ENCODE results near the gene COMMD9. TPM values are rescaled to one million over a fixed set of nuclear protein-coding genes. Genes with fewer than 3 reads are reported as not detected.

COMMD9 gene
- total and polyA plus RNA-seq, 2 experiments from 2014 or later: 42.2 to 85.3 TPM

DNA sequence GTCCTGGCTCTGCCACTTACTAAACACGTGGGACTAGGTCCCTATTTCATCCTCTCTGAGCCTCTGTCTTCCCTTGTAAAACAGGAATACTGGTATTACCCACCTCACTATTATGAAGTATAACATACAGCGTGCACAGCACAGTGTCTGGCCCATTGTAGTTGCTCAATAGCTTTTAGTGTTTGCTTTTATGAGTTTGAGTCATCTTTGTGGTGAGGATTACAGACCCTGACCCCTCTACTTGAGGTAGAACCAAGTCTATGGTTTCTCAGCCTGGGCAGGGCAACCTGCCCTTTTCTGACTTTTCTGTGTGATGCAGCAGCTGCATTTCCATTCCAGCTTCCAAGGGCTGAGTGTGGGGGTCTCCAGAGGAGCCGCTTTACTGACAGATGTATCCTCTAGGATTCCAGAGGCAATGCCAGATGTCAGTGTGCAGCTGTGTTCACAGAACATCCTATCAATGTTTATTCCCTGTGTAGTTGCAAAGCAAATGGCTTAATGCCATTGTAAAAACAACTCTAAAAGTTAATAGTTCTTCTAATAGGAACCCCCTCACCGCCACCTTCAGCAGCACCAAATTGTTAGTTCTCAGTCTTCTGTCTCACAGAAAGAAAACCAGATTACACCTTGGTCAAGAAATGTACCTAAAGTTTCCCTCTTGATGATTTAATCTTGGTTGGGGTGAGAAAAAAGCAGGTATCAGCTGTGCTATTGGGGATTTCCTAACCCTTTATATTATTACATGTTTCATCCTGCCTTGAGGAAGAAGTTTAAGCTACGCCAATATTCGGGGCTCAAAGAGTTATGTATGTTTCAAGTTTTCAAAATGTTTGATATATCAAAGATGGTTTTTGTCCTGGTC is 23.6 kb upstream of the COMMD9 start:
- H3F3A ChIP-seq (ENCODE audit: insufficient read depth): no peaks in the 10 kb centered on the region
- peak; percentile 43 for DNase-seq
- no peak overlapping the region for H3K9ac ChIP-seq
- H3K9me2 ChIP-seq (ENCODE audit: insufficient read depth): no peaks in the 10 kb centered on the region
- H3K4me2 ChIP-seq (ENCODE audit: unreplicated experiment): no peak overlapping the region
- no peaks in the 10 kb centered on the region for H3K9me3 ChIP-seq (ENCODE audit: low read depth)
- H3K4me1 ChIP-seq (ENCODE audit: insufficient read depth): peaks cover 10% of the 10 kb centered on the region; the same call in 1 of the 2 replicates
- in situ Hi-C loops (cut with MboI): no loop called here
- no peak overlapping the region for H2AFZ ChIP-seq
- H4K20me1 ChIP-seq (ENCODE audit: insufficient read depth): no peaks in the 10 kb centered on the region
- 34 to 46% methylated on average over 6 of the region's 6 CpGs for WGBS, 2 experiments (ENCODE audit: low coverage in 1 of 2, low lambda C conversion rate in 2 of 2, missing lambda C conversion rate in 2 of 2)
- no peaks in the 10 kb centered on the region for H3K36me3 ChIP-seq (ENCODE audit: low read depth)
- H3K27ac ChIP-seq: no peak overlapping the region
- no peak overlapping the region for H3K4me3 ChIP-seq
- no peaks in the 10 kb centered on the region for H3K79me2 ChIP-seq (ENCODE audit: insufficient read depth)
- H3K27me3 ChIP-seq (replicated peaks; ENCODE audit: insufficient read depth): peaks cover 40% of the 10 kb centered on the region
- TF ChIP-seq EZH2phosphoT487 (IDR thresholded peaks at IDR 0.05; ENCODE audit: insufficient read depth, low read depth) (no peak), EZH2 (IDR thresholded peaks at IDR 0.05; ENCODE audit: insufficient read depth, poor library complexity, severe bottlenecking) (no peak)

- Histone ChIP-seq H3K36me3 (ENCODE audit: low read depth) (no peaks in the 10 kb centered on the region), H2AFZ (no peak overlapping the region), H4K20me1 (ENCODE audit: insufficient read depth) (no peaks in the 10 kb centered on the region), H3F3A (ENCODE audit: insufficient read depth) (no peaks in the 10 kb centered on the region), H3K27ac (no peak overlapping the region), H3K9me3 (ENCODE audit: low read depth) (no peaks in the 10 kb centered on the region), H3K4me2 (ENCODE audit: unreplicated experiment) (no peak overlapping the region), H3K9ac (no peak overlapping the region), H3K4me1 (ENCODE audit: insufficient read depth) (peaks cover 10% of the 10 kb centered on the region; the same call in 1 of the 2 replicates), H3K79me2 (ENCODE audit: insufficient read depth) (no peaks in the 10 kb centered on the region), H3K4me3 (no peak overlapping the region), H3K27me3 (replicated peaks; ENCODE audit: insufficient read depth) (peaks cover 34% of the 10 kb centered on the region), H3K9me2 (ENCODE audit: insufficient read depth) (no peaks in the 10 kb centered on the region)
- in situ Hi-C loops (cut with MboI): no loop called here
- 77 to 86% methylated on average over 4 of the region's 4 CpGs for WGBS, 2 experiments (ENCODE audit: low coverage in 1 of 2, low lambda C conversion rate in 2 of 2, missing lambda C conversion rate in 2 of 2)
- TF ChIP-seq EZH2 (IDR thresholded peaks at IDR 0.05; ENCODE audit: insufficient read depth, poor library complexity, severe bottlenecking) (no peak), EZH2phosphoT487 (IDR thresholded peaks at IDR 0.05; ENCODE audit: insufficient read depth, low read depth) (no peak)
- peak; percentile 12 for DNase-seq
These were observed 22.8 kb upstream of the COMMD9 start for GRCh38 chr11:36311926-36312595.

- no peaks in the 10 kb centered on the region for H3K9me2 ChIP-seq (ENCODE audit: insufficient read depth)
- H3K27me3 ChIP-seq (replicated peaks; ENCODE audit: insufficient read depth): peaks cover 17% of the 10 kb centered on the region; the same call in 1 of the 2 replicates
- no peak overlapping the region for H3K4me3 ChIP-seq
- WGBS, 2 experiments (ENCODE audit: low coverage in 1 of 2, low lambda C conversion rate in 2 of 2, missing lambda C conversion rate in 2 of 2): 62 to 67% methylated on average over 4 of the region's 4 CpGs
- no peaks in the 10 kb centered on the region for H3K36me3 ChIP-seq (ENCODE audit: low read depth)
- TF ChIP-seq EZH2 (IDR thresholded peaks at IDR 0.05; ENCODE audit: insufficient read depth, poor library complexity, severe bottlenecking): no peak
- TF ChIP-seq EZH2phosphoT487 (IDR thresholded peaks at IDR 0.05; ENCODE audit: insufficient read depth, low read depth): no peak
- DNase-seq: no peak
- in situ Hi-C loops (cut with MboI): no loop called here
- H3K4me1 ChIP-seq (ENCODE audit: insufficient read depth): peaks cover 10% of the 10 kb centered on the region; the same call in 1 of the 2 replicates
- H3F3A ChIP-seq (ENCODE audit: insufficient read depth): no peaks in the 10 kb centered on the region
- no peaks in the 10 kb centered on the region for H3K9me3 ChIP-seq (ENCODE audit: low read depth)
- no peak overlapping the region for H3K9ac ChIP-seq
- no peak overlapping the region for H2AFZ ChIP-seq
- no peaks in the 10 kb centered on the region for H3K79me2 ChIP-seq (ENCODE audit: insufficient read depth)
- H4K20me1 ChIP-seq (ENCODE audit: insufficient read depth): no peaks in the 10 kb centered on the region
- H3K27ac ChIP-seq: no peak overlapping the region
- H3K4me2 ChIP-seq (ENCODE audit: unreplicated experiment): no peak overlapping the region
These were observed 20.6 kb upstream of the COMMD9 start for GRCh38 chr11:36309779-36310178.

GRCh38 chr11:36308577-36308976 is 19.4 kb upstream of the COMMD9 start:
- Histone ChIP-seq H3K4me1 (ENCODE audit: insufficient read depth) (peaks cover 14% of the 10 kb centered on the region; the same call in 1 of the 2 replicates), H3K4me3 (no peak overlapping the region), H3K27me3 (replicated peaks; ENCODE audit: insufficient read depth) (peaks cover 8% of the 10 kb centered on the region; the same call in 1 of the 2 replicates), H3K9me3 (ENCODE audit: low read depth) (no peaks in the 10 kb centered on the region), H3K9ac (no peak overlapping the region), H3K9me2 (ENCODE audit: insufficient read depth) (no peaks in the 10 kb centered on the region), H4K20me1 (ENCODE audit: insufficient read depth) (no peaks in the 10 kb centered on the region), H3K27ac (no peak overlapping the region), H3K4me2 (ENCODE audit: unreplicated experiment) (no peak overlapping the region), H3K36me3 (ENCODE audit: low read depth) (no peaks in the 10 kb centered on the region), H2AFZ (no peak overlapping the region), H3K79me2 (ENCODE audit: insufficient read depth) (no peaks in the 10 kb centered on the region), H3F3A (ENCODE audit: insufficient read depth) (no peaks in the 10 kb centered on the region)
- 47 to 53% methylated on average over 1 of the region's 1 CpG for WGBS, 2 experiments (ENCODE audit: low coverage in 1 of 2, low lambda C conversion rate in 2 of 2, missing lambda C conversion rate in 2 of 2)
- DNase-seq: peak; percentile 10
- in situ Hi-C loops (cut with MboI): no loop called here
- TF ChIP-seq EZH2phosphoT487 (IDR thresholded peaks at IDR 0.05; ENCODE audit: insufficient read depth, low read depth) (no peak), EZH2 (IDR thresholded peaks at IDR 0.05; ENCODE audit: insufficient read depth, poor library complexity, severe bottlenecking) (no peak)

Data from GM23248 (cell line).